Astrocyte of the spinal cord (primary cell): ENCODE results near the gene OR51B4.

Source experiments
- DNase-seq: peaks from one replicate; pipeline ENCODE4 v3.0.0; 2011; ENCODE audit warnings: low read depth, low spot score
- H3K4me3 ChIP-seq: 2 replicates; pipeline ENCODE4 v1.5.1; 2011; ENCODE audit warnings: low read depth, mild to moderate bottlenecking, low read length, moderate library complexity
- CTCF ChIP-seq: IDR thresholded peaks from 2 replicates; pipeline ENCODE4 v1.5.1; 2012; ENCODE audit warnings: low read depth, mild to moderate bottlenecking, low read length, inconsistent platforms
- in situ Hi-C: cut with HindIII; loops from 2 replicates; pipeline ENCODE4 v1.10.0; 2017; ENCODE audit warnings: low sequenced_read_pairs

OR51B4 gene

DNA sequence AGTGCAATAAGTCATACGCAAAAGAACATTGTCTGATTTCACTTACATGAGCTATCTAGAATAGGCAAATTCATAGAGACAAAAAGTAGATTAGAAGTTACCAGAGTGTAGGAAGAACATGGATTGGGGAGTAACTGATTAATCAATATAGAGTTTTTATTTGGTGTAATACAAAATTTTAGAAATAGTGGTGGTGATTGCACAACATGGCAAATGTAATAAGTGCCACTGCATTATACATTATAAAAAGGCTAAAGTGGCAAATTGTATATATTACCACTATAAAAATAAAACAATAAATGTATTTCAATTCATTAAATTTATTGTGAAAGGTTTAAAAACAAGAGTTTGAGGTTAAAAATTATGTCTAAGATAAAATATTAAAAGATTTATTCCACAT, 8.7 kb upstream of the OR51B4 start:
- no peak for DNase-seq
- TF ChIP-seq CTCF = no peak
- in situ Hi-C loops = no loop called here
- H3K4me3 ChIP-seq = no peak overlapping the region

DNA sequence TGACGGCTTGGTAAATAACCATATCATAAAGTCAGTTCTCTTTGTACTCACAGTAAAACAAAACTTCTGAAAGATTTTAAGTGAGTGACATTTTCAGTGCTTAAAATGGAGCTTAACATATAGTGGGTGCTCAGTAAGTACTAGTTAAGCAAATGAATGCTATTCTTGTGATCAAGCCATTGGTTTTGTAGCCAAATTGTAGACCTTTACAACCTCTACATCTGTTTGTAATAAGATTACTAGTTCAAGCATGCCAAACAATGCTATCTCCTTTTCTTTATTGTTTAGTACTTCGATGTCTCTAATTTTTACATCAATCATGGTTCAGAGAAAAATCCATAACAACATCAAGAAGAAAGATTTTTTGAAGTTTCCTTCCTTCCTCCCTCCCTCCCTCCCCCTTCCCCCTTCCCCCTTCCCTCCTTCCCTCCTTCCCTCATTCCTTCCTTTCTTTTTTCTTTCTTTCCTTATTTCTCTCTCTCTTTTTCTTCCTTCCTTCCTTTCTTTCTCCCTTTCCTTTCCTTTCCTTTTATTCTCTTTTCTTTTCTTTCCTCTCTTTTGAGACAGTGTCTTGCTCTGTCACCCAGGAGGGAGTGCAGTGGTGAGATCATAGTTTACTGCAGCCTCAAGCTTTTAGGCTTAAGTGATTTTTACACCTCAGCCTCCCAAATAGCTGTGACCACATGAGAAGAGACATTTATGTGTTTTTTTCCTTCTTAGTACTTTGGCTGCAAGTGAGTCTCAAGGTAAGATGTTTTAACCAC, 5.7 kb upstream of the OR51B4 start:
- no peak for TF ChIP-seq CTCF
- no peak for DNase-seq
- in situ Hi-C loops = no loop called here
- H3K4me3 ChIP-seq = no peak overlapping the region

DNA sequence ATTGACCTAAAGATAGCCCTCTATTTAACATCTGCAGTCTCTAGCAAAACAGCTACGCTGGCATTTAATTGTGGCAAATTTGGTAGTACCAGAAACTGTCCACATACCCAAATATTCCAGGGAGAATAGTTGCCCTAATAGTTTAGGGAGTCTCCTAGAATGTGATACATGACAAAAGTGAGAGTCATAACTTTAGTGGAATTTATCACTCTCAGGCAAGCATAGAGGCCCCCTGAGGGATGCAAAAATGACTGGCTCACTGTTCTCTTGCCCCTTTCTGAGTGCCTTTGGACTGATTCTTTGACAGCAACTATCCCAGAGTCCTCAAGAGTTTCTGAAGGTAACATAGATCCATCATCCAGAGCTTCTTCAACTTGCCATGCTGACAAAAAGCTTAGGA, 2.3 kb upstream of the OR51B4 start:
- no peak overlapping the region for H3K4me3 ChIP-seq
- in situ Hi-C loops = no loop called here
- DNase-seq = no peak
- no peak for TF ChIP-seq CTCF

DNA sequence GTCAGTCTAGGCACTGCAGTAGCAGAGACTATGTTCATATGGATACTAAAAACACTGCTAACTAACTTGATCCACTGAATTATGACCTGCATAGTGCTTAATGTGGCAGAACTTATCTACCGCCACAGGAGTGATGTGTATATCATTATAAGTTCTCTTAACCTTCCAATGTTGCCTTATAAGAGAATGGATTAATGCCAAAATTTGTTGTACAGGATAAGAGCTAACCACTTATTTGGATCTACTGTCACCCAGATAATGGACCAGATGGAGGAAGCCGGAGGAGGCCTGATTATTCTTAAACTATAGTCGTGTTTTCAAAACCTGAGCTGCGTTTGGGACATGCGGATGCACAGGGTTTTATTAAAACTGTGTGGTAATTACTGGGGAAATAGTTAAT, 1.9 kb upstream of the OR51B4 start:
- TF ChIP-seq CTCF = no peak
- H3K4me3 ChIP-seq = no peak overlapping the region
- no peak for DNase-seq
- in situ Hi-C loops = no loop called here

- TF ChIP-seq CTCF = no peak
Measured at GRCh38 chr11:5300251-5300650, 1.5 kb downstream of the OR51B4 start.

DNA sequence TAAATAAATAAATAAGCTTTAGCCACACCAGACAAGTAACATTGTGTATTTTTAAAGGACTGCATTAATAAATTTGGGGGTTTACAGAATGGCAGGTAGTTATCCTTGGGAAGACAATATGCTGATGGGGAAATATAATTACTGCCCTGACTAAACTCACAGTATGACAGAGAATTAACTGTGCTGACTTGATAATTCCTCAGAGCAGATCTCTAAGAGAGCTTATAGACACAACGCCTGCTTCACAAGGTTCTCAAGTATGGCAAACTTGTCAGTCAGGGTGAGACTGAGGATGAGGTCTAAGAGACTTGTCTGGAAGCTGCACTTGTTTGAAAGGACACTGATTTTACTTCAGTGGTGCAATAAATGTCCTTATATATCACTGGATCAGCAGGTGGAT, 3.3 kb downstream of the OR51B4 start:
- no peak overlapping the region for H3K4me3 ChIP-seq
- no peak for TF ChIP-seq CTCF
- in situ Hi-C loops = no loop called here
- DNase-seq = no peak

More at GRCh38 chr11:5300251-5300650, 1.5 kb downstream of the OR51B4 start:
- in situ Hi-C loops = no loop called here
- H3K4me3 ChIP-seq = no peak overlapping the region
- DNase-seq = no peak
